ENCODE measurements around the gene HIF1A. TPM values are rescaled to one million over a fixed set of nuclear protein-coding genes. Genes with fewer than 3 reads are reported as not detected.
A peak's percentile ranks its signal among the peaks of the same experiment; 100 is the strongest.

Gene HIF1A
- total and polyA plus RNA-seq, 2 of the 13 experiments (the other 11 are each of a cell fraction or from before 2014, with no cell fraction given) = 41.0 to 126 TPM

GRCh38 chr14:61695695-61696527, 598 bp downstream of the HIF1A start (continued):
- TF ChIP-seq ZNF558 (CRISPR knock-in tag; IDR thresholded peaks at IDR 0.05; ENCODE audit: borderline replicate concordance) (no peak), NKX3-1 (CRISPR knock-in tag; IDR thresholded peaks at IDR 0.05) (peak; percentile 56; the same call in 1 of the 2 replicates), SP1 (IDR thresholded peaks at IDR 0.05) (no peak), SP1 (CRISPR knock-in tag; IDR thresholded peaks at IDR 0.05) (no peak), ASH2L (IDR thresholded peaks at IDR 0.05; ENCODE audit: insufficient read length, low read depth, low read length) (peak; percentile 80), CSRNP1 (CRISPR knock-in tag; IDR thresholded peaks at IDR 0.05) (peak; percentile 42; the same call in 1 of the 2 replicates), ZNF878 (CRISPR knock-in tag; IDR thresholded peaks at IDR 0.05) (no peak), NFYB (CRISPR knock-in tag; IDR thresholded peaks at IDR 0.05) (no peak), MAFG (CRISPR knock-in tag; IDR thresholded peaks at IDR 0.05) (no peak), ZKSCAN1 (IDR thresholded peaks at IDR 0.05; ENCODE audit: low read length) (no peak), HINFP (CRISPR knock-in tag; IDR thresholded peaks at IDR 0.05; ENCODE audit: low read depth) (0 out of 2 replicates have a peak, but pooled peaks have one; percentile 37), NFYC (CRISPR knock-in tag; IDR thresholded peaks at IDR 0.05) (no peak), LBX2 (CRISPR knock-in tag; IDR thresholded peaks at IDR 0.05; ENCODE audit: borderline replicate concordance) (no peak), ZBTB38 (CRISPR knock-in tag; IDR thresholded peaks at IDR 0.05) (no peak), ZNF160 (CRISPR knock-in tag; IDR thresholded peaks at IDR 0.05) (no peak), IKZF1 (IDR thresholded peaks at IDR 0.05) (no peak), ZNF230 (CRISPR knock-in tag; IDR thresholded peaks at IDR 0.05) (no peak), RFX5 (IDR thresholded peaks at IDR 0.05; ENCODE audit: low read depth, low read length) (no peak), ZBTB4 (CRISPR knock-in tag; IDR thresholded peaks at IDR 0.05; ENCODE audit: borderline replicate concordance) (peak; percentile 67; the same call in 1 of the 2 replicates), ZNF136 (CRISPR knock-in tag; IDR thresholded peaks at IDR 0.05; ENCODE audit: low read depth) (no peak), ZNF883 (CRISPR knock-in tag; IDR thresholded peaks at IDR 0.05; ENCODE audit: not compliant biosample characterization) (peak; percentile 51), ZNF569 (CRISPR knock-in tag; IDR thresholded peaks at IDR 0.05; ENCODE audit: borderline replicate concordance) (0 out of 2 replicates have a peak, but pooled peaks have one; percentile 24), ZNF660 (CRISPR knock-in tag; IDR thresholded peaks at IDR 0.05; ENCODE audit: borderline replicate concordance, low read depth) (no peak)

Measured in HepG2 (cell line).